Gastrocnemius medialis (tissue), 4 donors: ENCODE results near the gene HLA-DPB1. TPM values are rescaled to one million over a fixed set of nuclear protein-coding genes. Genes with fewer than 3 reads are reported as not detected.

ENCODE experiments used
- ATAC-seq, 2 donors: fragments of 150-250 bp; one replicate each; pipeline ENCODE4 v1.9.1; 2016
- DNase-seq, 2 donors: peaks; one replicate each; pipeline ENCODE4 v3.0.0-alpha.2; 2019
- H3K27ac ChIP-seq, 4 donors: fragments of 200-600 bp; sonication (generic); 1 replicate in 1 of 4; 2 replicates in 3 of 4; pipeline ENCODE4 v1.5.1; 2016 to 2018; ENCODE audit warnings: mild to moderate bottlenecking in 2 of 4, moderate library complexity in 1 of 4
- H3K27me3 ChIP-seq, 3 donors: fragments of 200-600 bp; sonication (generic) in 2 of 3; 1 replicate in 1 of 3; 2 replicates in 2 of 3; pipeline versions ENCODE4 v1.5.1 to v1.6.0; 2016 to 2019; ENCODE audit warnings: mild to moderate bottlenecking in 1 of 3, moderate library complexity in 1 of 3
- H3K36me3 ChIP-seq, 2 donors: fragments of 200-600 bp; sonication (generic) in 1 of 2; one replicate each; pipeline ENCODE4 v1.5.1; 2017 to 2018
- H3K4me1 ChIP-seq, 2 donors: fragments of 200-600 bp; sonication (generic) in 1 of 2; one replicate each; pipeline ENCODE4 v1.5.1; 2016 to 2017; ENCODE audit warnings: mild to moderate bottlenecking in 2 of 2
- H3K4me3 ChIP-seq, 4 donors: fragments of 200-600 bp; sonication (generic) in 3 of 4; 1 replicate in 1 of 4; 2 replicates in 3 of 4; pipeline ENCODE4 v1.5.1; 2016 to 2019; ENCODE audit warnings: mild to moderate bottlenecking in 2 of 4
- H3K9me3 ChIP-seq, 3 donors: fragments of 200-600 bp; sonication (generic) in 2 of 3; 1 replicate in 1 of 3; 2 replicates in 2 of 3; pipeline ENCODE4 v1.5.1; 2016 to 2019
- CTCF ChIP-seq, 5 experiments: fragments of 450-650 bp in 3 of 5; fragments of 200-600 bp in 2 of 5; sonication (generic) in 2 of 5; IDR thresholded peaks in 4 of 5; conservative IDR thresholded peaks in 1 of 5; 1 replicate in 4 of 5; 2 replicates in 1 of 5; pipeline ENCODE4 v1.5.1; 2016 to 2019; ENCODE audit warnings: antibody characterized with exemption in 5 of 5, mild to moderate bottlenecking in 3 of 5, moderate library complexity in 3 of 5
- POLR2A ChIP-seq, 2 donors: fragments of 450-650 bp; IDR thresholded peaks; one replicate each; pipeline ENCODE4 v1.6.1; 2017; ENCODE audit warnings: antibody characterized with exemption in 2 of 2, mild to moderate bottlenecking in 2 of 2, moderate library complexity in 2 of 2
- in situ Hi-C, 4 donors: fragments of 200-750 bp; cut with MboI; loops; one replicate each; pipeline versions ENCODE4 v1.15.0 to v1.8.0; 2017; ENCODE audit warnings: low sequenced_read_pairs in 4 of 4
- intact Hi-C: fragments of 100-400 bp; cut with DNase I; formaldehyde crosslinking; loops from one replicate; pipeline ENCODE4 v1.15.1; 2023; ENCODE audit warnings: low total_unique reads
- total RNA-seq, 4 donors: library from RNA; depleted of rRNA; stranded (reverse); fragments of >200 nt; gene quantifications; one replicate each; pipeline versions ENCODE4 v1.1.0 to v1.2.3, GENCODE V29; 2016

HLA-DPB1 gene
- total RNA-seq, 4 donors from 2014 or later, result 16.7 to 52.1 (median 23.5) TPM

GRCh38 chr6:33124947-33125346, 49.2 kb downstream of the HLA-DPB1 start:
- no peak overlapping the region for H3K27ac ChIP-seq
- H3K36me3 ChIP-seq, result no peaks in the 10 kb centered on the region
- in situ Hi-C loops, result loop anchor here in 1 of 4 donors (10.0 kb wide), 1 partner anchor 120 kb away; no protein-coding TSS in a partner anchor
- no peak for TF ChIP-seq CTCF (IDR thresholded peaks at IDR 0.05 in 4 of 5, conservative IDR thresholded peaks at IDR 0.05 in 1 of 5)
- no peak for TF ChIP-seq POLR2A (IDR thresholded peaks at IDR 0.05)
- no peaks in the 10 kb centered on the region for H3K9me3 ChIP-seq
- no peaks in the 10 kb centered on the region for H3K4me1 ChIP-seq
- DNase-seq (no peak), ATAC-seq (no peak)
- no peaks in the 10 kb centered on the region for H3K27me3 ChIP-seq
- intact Hi-C loops, result no loop called here
- H3K4me3 ChIP-seq, result no peak overlapping the region

- no peaks in the 10 kb centered on the region for H3K27me3 ChIP-seq
- in situ Hi-C loops, result loop anchor here in 1 of 4 donors (10.0 kb wide), 1 partner anchor 119 kb away; no protein-coding TSS in a partner anchor
- TF ChIP-seq CTCF (IDR thresholded peaks at IDR 0.05 in 4 of 5, conservative IDR thresholded peaks at IDR 0.05 in 1 of 5), result peak in 3 of 5 experiments; percentile 35 to 54 (median 39)
- no peak for TF ChIP-seq POLR2A (IDR thresholded peaks at IDR 0.05)
- ATAC-seq (no peak), DNase-seq (peak; percentile 4 to 24)
- intact Hi-C loops, result no loop called here
- H3K27ac ChIP-seq, result no peak overlapping the region
- H3K36me3 ChIP-seq, result no peaks in the 10 kb centered on the region
- no peaks in the 10 kb centered on the region for H3K9me3 ChIP-seq
- H3K4me3 ChIP-seq, result no peak overlapping the region
- no peaks in the 10 kb centered on the region for H3K4me1 ChIP-seq
Observed at GRCh38 chr6:33126101-33126714, 50.4 kb downstream of the HLA-DPB1 start.

- DNase-seq (no peak), ATAC-seq (no peak)
- Histone ChIP-seq H3K27ac (no peak overlapping the region), H3K4me1 (no peaks in the 10 kb centered on the region), H3K27me3 (no peaks in the 10 kb centered on the region), H3K9me3 (no peaks in the 10 kb centered on the region), H3K4me3 (no peak overlapping the region), H3K36me3 (no peaks in the 10 kb centered on the region)
- in situ Hi-C loops, result loop anchor here in 1 of 4 donors (10.0 kb wide), 1 partner anchor 116 kb away; no protein-coding TSS in a partner anchor
- TF ChIP-seq CTCF (IDR thresholded peaks at IDR 0.05 in 4 of 5, conservative IDR thresholded peaks at IDR 0.05 in 1 of 5) (no peak), POLR2A (IDR thresholded peaks at IDR 0.05) (no peak)
- intact Hi-C loops, result no loop called here
Observed at GRCh38 chr6:33128318-33128717, 52.5 kb downstream of the HLA-DPB1 start.

GRCh38 chr6:33132081-33132524, 56.3 kb downstream of the HLA-DPB1 start:
- in situ Hi-C loops, result no loop called here
- DNase-seq (no peak), ATAC-seq (no peak)
- H3K4me1 ChIP-seq, result no peaks in the 10 kb centered on the region
- intact Hi-C loops, result no loop called here
- H3K27me3 ChIP-seq, result no peaks in the 10 kb centered on the region
- H3K27ac ChIP-seq, result no peak overlapping the region
- no peak for TF ChIP-seq CTCF (IDR thresholded peaks at IDR 0.05 in 4 of 5, conservative IDR thresholded peaks at IDR 0.05 in 1 of 5)
- no peak for TF ChIP-seq POLR2A (IDR thresholded peaks at IDR 0.05)
- H3K9me3 ChIP-seq, result no peaks in the 10 kb centered on the region
- no peaks in the 10 kb centered on the region for H3K36me3 ChIP-seq
- no peak overlapping the region for H3K4me3 ChIP-seq
